Measurements from ENCODE around the gene PGC. TPM values are rescaled to one million over a fixed set of nuclear protein-coding genes. Genes with fewer than 3 reads are reported as not detected.

Gene PGC
- total and polyA plus RNA-seq, 2 of the 8 experiments (the other 6 are each of a cell fraction or from before 2014, with no cell fraction given), result 0.09 TPM; not detected in 1

GRCh38 chr6:41735427-41736185, 11.6 kb downstream of the PGC start, which contains the start of gene TFEB (continued):
- no peak for TF ChIP-seq CHD7 (IDR thresholded peaks at IDR 0.05; ENCODE audit: insufficient replicate concordance, low read length)
- TF ChIP-seq BACH1 (IDR thresholded peaks at IDR 0.05; ENCODE audit: low read length), result peak; percentile 54; the same call in 1 of the 2 replicates
- no peak for TF ChIP-seq KDM4A (IDR thresholded peaks at IDR 0.05; ENCODE audit: low read depth, low read length, severe bottlenecking)
- TF ChIP-seq ATF3 (IDR thresholded peaks at IDR 0.05; ENCODE audit: insufficient read depth, low read depth, low read length), result peak; percentile 62; the same call in 1 of the 2 replicates
- no peak for TF ChIP-seq CBX5 (IDR thresholded peaks at IDR 0.05; ENCODE audit: low read depth, low read length)
- TF ChIP-seq BCL11A (IDR thresholded peaks at IDR 0.05; ENCODE audit: low read depth in 2 of 2, low read length in 2 of 2), result no peak
- no peak; the same call in 1 of the 2 replicates for TF ChIP-seq TBP (IDR thresholded peaks at IDR 0.05; ENCODE audit: low read depth, low read length)
- peak; percentile 94 for TF ChIP-seq SIX5 (IDR thresholded peaks at IDR 0.05; ENCODE audit: low read depth, low read length)
- TF ChIP-seq CTBP2 (IDR thresholded peaks at IDR 0.05; ENCODE audit: borderline replicate concordance, insufficient read depth, insufficient read length, low read length), result no peak
- no peak for TF ChIP-seq ASH2L (IDR thresholded peaks at IDR 0.05; ENCODE audit: low read length)

Data from H1 (cell line).